Esophagus squamous epithelium (tissue), 4 donors: ENCODE measurements around the gene CGNL1.

Experiments used
- POLR2A ChIP-seq, 4 donors: fragments of 450-650 bp; IDR thresholded peaks; one replicate each; pipeline ENCODE4 v1.6.1; 2017; ENCODE audit warnings: antibody characterized with exemption in 4 of 4, mild to moderate bottlenecking in 4 of 4, moderate library complexity in 3 of 4
- TF ChIP-seq, protein P1 (sequence below), 6 experiments: fragments of 450-650 bp in 4 of 6; fragments of 200-600 bp in 2 of 6; sonication (generic) in 2 of 6; IDR thresholded peaks; one replicate each; pipeline ENCODE4 v1.5.1; 2016 to 2019; ENCODE audit warnings: antibody characterized with exemption in 6 of 6, mild to moderate bottlenecking in 4 of 6, moderate library complexity in 4 of 6

DNA sequence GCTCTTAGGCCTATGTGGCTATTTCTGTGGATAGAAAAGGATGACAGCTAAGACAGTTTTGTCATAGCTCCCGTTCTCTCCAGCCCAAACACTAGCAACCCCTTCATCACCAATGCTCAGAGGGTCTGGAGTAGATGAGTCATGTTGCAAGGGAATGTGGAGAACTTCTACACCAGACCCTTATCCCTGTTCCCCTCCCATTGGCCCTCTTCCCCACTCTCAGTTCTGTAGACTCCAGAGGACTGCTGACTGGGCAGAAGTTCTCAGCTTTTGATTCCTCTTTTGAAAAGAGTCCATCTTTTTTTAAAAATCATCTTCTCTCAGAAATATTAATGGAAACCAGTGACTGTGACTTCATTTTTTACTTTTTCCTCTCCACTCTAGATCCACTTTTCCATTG, 213.0 kb downstream of the CGNL1 start:
- TF ChIP-seq, protein P1, sequence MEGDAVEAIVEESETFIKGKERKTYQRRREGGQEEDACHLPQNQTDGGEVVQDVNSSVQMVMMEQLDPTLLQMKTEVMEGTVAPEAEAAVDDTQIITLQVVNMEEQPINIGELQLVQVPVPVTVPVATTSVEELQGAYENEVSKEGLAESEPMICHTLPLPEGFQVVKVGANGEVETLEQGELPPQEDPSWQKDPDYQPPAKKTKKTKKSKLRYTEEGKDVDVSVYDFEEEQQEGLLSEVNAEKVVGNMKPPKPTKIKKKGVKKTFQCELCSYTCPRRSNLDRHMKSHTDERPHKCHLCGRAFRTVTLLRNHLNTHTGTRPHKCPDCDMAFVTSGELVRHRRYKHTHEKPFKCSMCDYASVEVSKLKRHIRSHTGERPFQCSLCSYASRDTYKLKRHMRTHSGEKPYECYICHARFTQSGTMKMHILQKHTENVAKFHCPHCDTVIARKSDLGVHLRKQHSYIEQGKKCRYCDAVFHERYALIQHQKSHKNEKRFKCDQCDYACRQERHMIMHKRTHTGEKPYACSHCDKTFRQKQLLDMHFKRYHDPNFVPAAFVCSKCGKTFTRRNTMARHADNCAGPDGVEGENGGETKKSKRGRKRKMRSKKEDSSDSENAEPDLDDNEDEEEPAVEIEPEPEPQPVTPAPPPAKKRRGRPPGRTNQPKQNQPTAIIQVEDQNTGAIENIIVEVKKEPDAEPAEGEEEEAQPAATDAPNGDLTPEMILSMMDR (IDR thresholded peaks at IDR 0.05) = no peak
- no peak for TF ChIP-seq POLR2A (IDR thresholded peaks at IDR 0.05)
